GM12892 (cell line): Measurements from ENCODE around the gene RAP1A.

Experiments used
- POLR2A ChIP-seq: IDR thresholded peaks from 2 replicates; pipeline ENCODE4 v1.6.1; 2011; ENCODE audit warnings: low read depth, low read length, control low read depth
- POLR2AphosphoS5 ChIP-seq: IDR thresholded peaks from 2 replicates; pipeline ENCODE4 v1.6.1; 2011; ENCODE audit warnings: low read depth, low read length, control low read depth
- TAF1 ChIP-seq: IDR thresholded peaks from 2 replicates; pipeline ENCODE4 v1.6.1; 2011; ENCODE audit warnings: low read depth, mild to moderate bottlenecking, control low read depth, low read length, borderline replicate concordance

GRCh38 chr1:111737216-111738132, 117.9 kb downstream of the RAP1A start:
- no peak for TF ChIP-seq POLR2A
- TF ChIP-seq POLR2AphosphoS5 = no peak
- no peak for TF ChIP-seq TAF1
